SK-N-SH (cell line): ENCODE measurements around the gene MAPRE2. TPM values are rescaled to one million over a fixed set of nuclear protein-coding genes. Genes with fewer than 3 reads are reported as not detected.

Experiments
- CTCF ChIA-PET: fragments of 300-600, 350-600 bp; formaldehyde crosslinking; extraction: SDS; loops from one replicate; lab custom pipeline; 2021; lab: Yijun Ruan, JAX
- POLR2A ChIA-PET: fragments of 350-600 bp; sonication (Branson Sonifier 250); formaldehyde crosslinking; extraction: SDS; loops from one replicate; lab custom pipeline; 2020; ENCODE audit warnings: antibody characterized with exemption, inconsistent platforms; lab: Yijun Ruan, JAX
- DNase-seq: peaks from one replicate; pipeline ENCODE4 v3.0.0; 2012
- H2AFZ ChIP-seq: fragments of 200-600 bp; sonication (generic); 2 replicates; pipeline ENCODE4 v1.8.1; 2016; ENCODE audit warnings: antibody characterized with exemption, mild to moderate bottlenecking, low read depth
- H3F3A ChIP-seq: fragments of 200-600 bp; sonication (generic); replicated peaks from 2 replicates; pipeline ENCODE3; 2016; ENCODE audit warnings: antibody characterized with exemption, mild to moderate bottlenecking; ENCODE audit not compliant: insufficient read depth
- H3K27ac ChIP-seq, 2 experiments: fragments of 200-500 bp in 1 of 2; fragments of 200-600 bp in 1 of 2; sonication (Bioruptor generic) in 1 of 2; sonication (generic), shearing (Covaris generic) in 1 of 2; 2 replicates each; pipeline versions ENCODE4 v1.5.1 to v1.6.1; 2014 to 2016; ENCODE audit warnings: low read depth in 2 of 2, inconsistent platforms in 1 of 2, low read length in 1 of 2, mild to moderate bottlenecking in 1 of 2, mixed read lengths in 1 of 2
- H3K27me3 ChIP-seq: fragments of 200-600 bp; sonication (generic), shearing (Covaris generic); 2 replicates; pipeline ENCODE4 v1.6.1; 2016; ENCODE audit warnings: mixed run types; ENCODE audit not compliant: insufficient read depth
- H3K36me3 ChIP-seq, 2 experiments: fragments of 200-500 bp in 1 of 2; fragments of 200-600 bp in 1 of 2; sonication (Bioruptor generic) in 1 of 2; sonication (generic) in 1 of 2; replicated peaks in 1 of 2; 2 replicates each; pipeline versions ENCODE3 to v1.5.1; 2014 to 2016; ENCODE audit warnings: low read length in 1 of 2, mild to moderate bottlenecking in 1 of 2; ENCODE audit not compliant: insufficient read depth in 2 of 2, control insufficient read depth in 1 of 2
- H3K4me1 ChIP-seq, 2 experiments: fragments of 200-500 bp in 1 of 2; fragments of 200-600 bp in 1 of 2; sonication (Bioruptor generic) in 1 of 2; sonication (generic), shearing (Covaris generic) in 1 of 2; 2 replicates each; pipeline versions ENCODE4 v1.5.1 to v1.6.1; 2014 to 2016; ENCODE audit warnings: low read depth in 1 of 2, low read length in 1 of 2, mixed run types in 1 of 2; ENCODE audit not compliant: insufficient read depth in 2 of 2, control insufficient read depth in 1 of 2
- H3K4me2 ChIP-seq: fragments of 200-600 bp; sonication (generic), shearing (Covaris generic); 2 replicates; pipeline ENCODE4 v1.6.1; 2017; ENCODE audit warnings: mixed run types
- H3K4me3 ChIP-seq, 2 experiments: fragments of 200-500 bp in 1 of 2; fragments of 200-600 bp in 1 of 2; sonication (Bioruptor generic) in 1 of 2; sonication (generic), shearing (Covaris generic) in 1 of 2; 2 replicates each; pipeline versions ENCODE4 v1.5.1 to v1.8.1; 2014 to 2016; ENCODE audit warnings: low read depth in 2 of 2, inconsistent platforms in 1 of 2, low read length in 1 of 2, mild to moderate bottlenecking in 1 of 2, mixed read lengths in 1 of 2, moderate library complexity in 1 of 2
- H3K79me2 ChIP-seq: fragments of 200-600 bp; sonication (generic); 2 replicates; pipeline ENCODE4 v1.8.1; 2017; ENCODE audit warnings: mild to moderate bottlenecking; ENCODE audit not compliant: insufficient read depth
- H3K9ac ChIP-seq: fragments of 200-600 bp; sonication (generic); 2 replicates; pipeline ENCODE4 v1.6.1; 2017; ENCODE audit warnings: mixed run types
- H3K9me2 ChIP-seq: fragments of 200-600 bp; sonication (generic); 2 replicates; pipeline ENCODE4 v1.6.1; 2017; ENCODE audit warnings: mixed run types
- H3K9me3 ChIP-seq: fragments of 200-600 bp; sonication (generic); 2 replicates; pipeline ENCODE4 v1.6.1; 2017; ENCODE audit warnings: mixed run types, mild to moderate bottlenecking, moderate library complexity
- H4K20me1 ChIP-seq: fragments of 200-600 bp; sonication (generic); 2 replicates; pipeline ENCODE4 v1.6.1; 2017; ENCODE audit warnings: mild to moderate bottlenecking, mixed run types; ENCODE audit not compliant: insufficient read depth
- CTCF ChIP-seq: fragments of 200-600 bp; sonication (generic); IDR thresholded peaks from 2 replicates; pipeline ENCODE4 v1.6.1; 2017; ENCODE audit warnings: antibody characterized with exemption, mild to moderate bottlenecking, moderate library complexity
- EP300 ChIP-seq, 2 experiments: IDR thresholded peaks; 2 replicates each; pipeline versions ENCODE4 v1.4.0 to v1.6.1; 2012; ENCODE audit warnings: borderline replicate concordance in 1 of 2, low read depth in 1 of 2, low read length in 1 of 2
- EZH2phosphoT487 ChIP-seq: fragments of 200-600 bp; sonication (generic); IDR thresholded peaks from 2 replicates; pipeline ENCODE4 v1.6.1; 2017; ENCODE audit warnings: low read depth, mixed run types, mild to moderate bottlenecking, antibody characterized with exemption, moderate library complexity, borderline replicate concordance
- FOXM1 ChIP-seq: IDR thresholded peaks from 2 replicates; pipeline ENCODE4 v1.4.0; 2012; ENCODE audit warnings: low read depth, mild to moderate bottlenecking
- GATA2 ChIP-seq: sonication (generic); formaldehyde crosslinking; IDR thresholded peaks from 2 replicates; pipeline ENCODE4 v1.5.0; 2020; ENCODE audit warnings: mild to moderate bottlenecking, missing genetic modification reagents
- MAX ChIP-seq: IDR thresholded peaks from 2 replicates; pipeline ENCODE4 v1.4.0; 2012; ENCODE audit warnings: low read depth
- MXI1 ChIP-seq: IDR thresholded peaks from 2 replicates; pipeline ENCODE4 v1.6.1; 2012; ENCODE audit warnings: mild to moderate bottlenecking, low read depth, low read length, improper control_type of control experiment
- NFIC ChIP-seq: IDR thresholded peaks from 2 replicates; pipeline ENCODE4 v1.4.0; 2012; ENCODE audit warnings: borderline replicate concordance
- PBX3 ChIP-seq: IDR thresholded peaks from 2 replicates; pipeline ENCODE4; 2012
- RAD21 ChIP-seq: IDR thresholded peaks from 2 replicates; pipeline ENCODE4 v1.6.1; 2012; ENCODE audit warnings: mild to moderate bottlenecking, low read length
- RFX5 ChIP-seq: IDR thresholded peaks from 2 replicates; pipeline ENCODE4 v1.6.1; 2012; ENCODE audit warnings: mild to moderate bottlenecking, improper control_type of control experiment, low read length
- SIN3A ChIP-seq: IDR thresholded peaks from 2 replicates; pipeline ENCODE4 v1.6.1; 2012; ENCODE audit warnings: low read depth, mild to moderate bottlenecking, low read length, moderate library complexity, borderline replicate concordance
- TAF1 ChIP-seq: IDR thresholded peaks from 2 replicates; pipeline ENCODE4 v1.6.1; 2012; ENCODE audit warnings: low read depth, mild to moderate bottlenecking, low read length, moderate library complexity, borderline replicate concordance
- TEAD4 ChIP-seq: IDR thresholded peaks from 2 replicates; pipeline ENCODE4 v1.4.0; 2012; ENCODE audit warnings: mild to moderate bottlenecking, borderline replicate concordance; ENCODE audit not compliant: insufficient read depth
- USF2 ChIP-seq: fragments of 150-350 bp; IDR thresholded peaks from 2 replicates; pipeline ENCODE4 v1.6.1; 2017; ENCODE audit warnings: antibody characterized with exemption, low read length, low read depth, borderline replicate concordance
- polyA plus RNA-seq, 3 experiments: library from polyadenylated mRNA; depleted of rRNA; stranded (reverse); fragments of >200 nt; gene quantifications; 2 replicates each; pipeline ENCODE4 v1.2.3, GENCODE V29; 2012

Gene MAPRE2
- polyA plus RNA-seq, 1 of the 3 experiments (the other 2 are of a cell fraction) = 11.5 TPM

DNA sequence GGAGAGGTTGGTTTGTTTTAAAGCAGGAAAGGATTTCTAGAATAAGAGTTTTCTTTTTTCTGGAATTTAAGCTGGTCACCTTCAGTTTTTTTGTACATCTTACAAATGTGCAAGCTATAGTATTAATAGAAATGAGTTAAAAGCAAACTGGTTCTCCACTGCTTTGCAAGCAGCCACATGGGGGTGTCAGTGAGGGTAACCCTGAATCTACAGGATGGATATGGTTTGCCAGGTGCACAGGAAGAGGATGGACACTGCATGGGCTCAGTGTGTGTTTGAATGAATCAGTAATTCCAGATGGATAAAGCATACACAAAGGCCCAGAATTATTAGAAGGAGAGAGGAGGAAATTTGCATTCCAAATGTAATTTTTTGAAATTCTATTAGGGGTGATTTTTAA lies 89.0 kb downstream of the MAPRE2 start:
- Histone ChIP-seq H3K36me3 (peaks cover 0 to 4% of the 10 kb centered on the region in 2 experiments), H3K79me2 (no peaks in the 10 kb centered on the region), H3K27ac (no peak overlapping the region), H2AFZ (no peak overlapping the region), H3K9me3 (no peaks in the 10 kb centered on the region), H3K27me3 (no peaks in the 10 kb centered on the region), H3K9me2 (no peaks in the 10 kb centered on the region), H3F3A (no peaks in the 10 kb centered on the region), H3K9ac (no peak overlapping the region), H4K20me1 (no peaks in the 10 kb centered on the region), H3K4me3 (no peak overlapping the region), H3K4me1 (peaks cover 0 to 11% of the 10 kb centered on the region in 2 experiments; a peak in 1 of 4 replicates), H3K4me2 (no peak overlapping the region)
- ChIA-PET POLR2A (no interaction called here), CTCF (interaction anchor here (1.0 to 1.4 kb wide), 4 partner anchors 9 to 104 kb away, joined by 3 to 5 read pairs (median 3); no protein-coding TSS in a partner anchor)
- TF ChIP-seq EP300 (IDR thresholded peaks at IDR 0.05; ENCODE audit: borderline replicate concordance in 1 of 2, low read depth in 1 of 2, low read length in 1 of 2) (no peak), EZH2phosphoT487 (no peak), GATA2 (CRISPR knock-in tag) (no peak), PBX3 (no peak), RFX5 (no peak), RAD21 (no peak), MXI1 (no peak), NFIC (no peak), FOXM1 (no peak), TAF1 (no peak), TEAD4 (no peak), USF2 (no peak), SIN3A (no peak), CTCF (no peak), MAX (no peak)
- no peak for DNase-seq
